Muscle layer of colon (tissue), 2 donors: Measurements from ENCODE around the gene XCL1.
"Not testable (repeated sequence)": the region's sequence is repeated elsewhere in the genome, so short reads cannot be mapped to it uniquely, and the experiment has no call there.

Experiments used
- H3K27ac ChIP-seq: one replicate; pipeline ENCODE4 v1.7.0; 2013; ENCODE audit warnings: low read depth, mild to moderate bottlenecking, low read length, moderate library complexity
- H3K27me3 ChIP-seq, 2 donors: one replicate each; pipeline ENCODE4 v1.7.0; 2013; ENCODE audit warnings: low read length in 2 of 2, mild to moderate bottlenecking in 2 of 2; ENCODE audit not compliant: insufficient read depth in 2 of 2, control insufficient read depth in 1 of 2
- H3K36me3 ChIP-seq: one replicate; pipeline ENCODE4 v1.7.0; 2013; ENCODE audit warnings: mild to moderate bottlenecking, low read length; ENCODE audit not compliant: insufficient read depth
- H3K4me1 ChIP-seq: one replicate; pipeline ENCODE4 v1.7.0; 2013; ENCODE audit warnings: mild to moderate bottlenecking, low read length; ENCODE audit not compliant: insufficient read depth
- H3K4me3 ChIP-seq, 2 donors: one replicate each; pipeline ENCODE4 v1.7.0; 2013; ENCODE audit warnings: low read length in 2 of 2, low read depth in 1 of 2, mild to moderate bottlenecking in 1 of 2, moderate library complexity in 1 of 2
- H3K9ac ChIP-seq: one replicate; pipeline ENCODE4 v1.7.0; 2013; ENCODE audit warnings: low read length
- H3K9me3 ChIP-seq: one replicate; pipeline ENCODE4 v1.7.0; 2013; ENCODE audit warnings: mild to moderate bottlenecking, low read length
- donor health status: abdominal sarcoma.
- donor health status: Adenocarcinoma of cecum.

XCL1 gene

GRCh38 chr1:168570652-168571051 is 5.8 kb upstream of the XCL1 start:
- H3K4me1 ChIP-seq = no peaks in the 10 kb centered on the region
- H3K27me3 ChIP-seq = no peaks in the 10 kb centered on the region
- H3K9me3 ChIP-seq = no peaks in the 10 kb centered on the region
- H3K9ac ChIP-seq = no peak overlapping the region
- no peak overlapping the region for H3K27ac ChIP-seq
- H3K4me3 ChIP-seq = no peak overlapping the region
- H3K36me3 ChIP-seq = no peaks in the 10 kb centered on the region

DNA sequence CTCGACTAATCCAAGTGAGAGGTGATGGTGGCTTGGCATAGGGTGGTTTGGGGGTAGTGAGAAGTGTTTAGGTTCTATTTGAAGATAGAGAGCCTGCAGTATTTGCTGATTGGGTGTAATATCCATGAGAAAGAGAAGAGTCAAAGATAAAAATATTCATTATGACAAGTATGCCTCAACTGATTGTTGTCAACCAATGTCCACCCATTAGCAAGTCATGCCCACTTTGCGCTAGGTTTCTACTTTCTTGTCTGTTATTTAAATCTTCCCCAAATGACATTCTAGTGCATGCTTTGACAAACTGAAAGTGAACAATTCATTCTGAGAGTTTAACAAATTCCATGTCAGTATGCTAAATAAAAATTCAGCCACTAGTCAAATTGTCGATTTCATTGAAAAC is 3.8 kb upstream of the XCL1 start:
- Histone ChIP-seq H3K4me1 (no peaks in the 10 kb centered on the region), H3K27ac (no peak overlapping the region), H3K9me3 (no peaks in the 10 kb centered on the region), H3K27me3 (no peaks in the 10 kb centered on the region), H3K4me3 (no peak overlapping the region), H3K9ac (no peak overlapping the region), H3K36me3 (no peaks in the 10 kb centered on the region)

DNA sequence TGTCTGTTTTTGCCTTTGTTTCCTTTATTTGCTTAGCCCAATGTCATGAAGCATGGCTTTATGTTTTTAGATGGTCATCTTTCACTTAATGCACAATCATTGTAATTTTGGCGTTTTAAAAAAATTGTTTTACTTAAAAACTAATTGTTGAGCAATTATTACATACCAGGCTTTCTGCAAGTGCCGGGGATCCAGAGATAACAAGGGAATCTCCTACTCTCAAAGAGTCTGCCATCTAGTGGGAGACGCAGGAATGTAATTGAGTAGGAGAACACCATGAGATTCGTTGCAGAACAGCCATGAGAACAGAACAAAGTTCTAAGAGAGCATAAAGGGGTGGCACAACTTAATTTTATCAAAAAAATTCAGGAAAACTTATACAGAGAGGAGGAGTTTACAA is 2.2 kb upstream of the XCL1 start:
- not testable (repeated sequence) for H3K4me1 ChIP-seq, H3K27ac ChIP-seq, H3K4me3 ChIP-seq

DNA sequence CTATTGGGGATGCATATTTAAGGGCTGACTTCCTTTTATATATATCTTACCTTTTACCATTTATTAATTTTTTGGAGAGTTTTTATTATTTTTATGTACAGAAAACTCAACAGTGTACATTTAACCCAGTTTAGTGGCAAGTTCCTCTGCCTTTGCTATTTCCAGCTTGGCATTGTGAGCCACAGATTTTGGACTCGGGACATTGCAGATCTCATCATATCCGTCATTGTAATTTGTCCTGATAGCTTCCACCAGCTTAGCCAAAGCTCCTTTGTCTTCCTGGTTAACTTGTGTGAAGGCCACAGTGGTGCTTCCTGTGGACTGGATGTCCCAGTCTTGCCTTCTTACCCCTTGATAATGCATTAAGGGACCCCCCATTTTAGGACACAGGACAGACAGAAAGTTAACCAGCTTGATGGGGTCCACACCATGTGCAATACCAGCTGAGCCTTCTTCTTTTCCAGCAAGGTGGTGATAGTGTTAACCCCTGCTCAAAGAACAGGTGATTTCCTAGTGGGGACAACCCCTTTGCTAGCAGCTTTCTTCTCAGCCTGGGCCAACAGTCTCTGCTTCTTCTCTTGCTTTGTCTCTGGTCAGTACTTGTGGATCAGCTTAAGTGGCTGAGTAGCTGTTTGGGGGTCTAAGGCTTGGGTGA is 2.3 kb downstream of the XCL1 start:
- H3K9me3 ChIP-seq, H3K27ac ChIP-seq, H3K27me3 ChIP-seq, H3K36me3 ChIP-seq, H3K4me3 ChIP-seq, H3K9ac ChIP-seq, H3K4me1 ChIP-seq: not testable (repeated sequence)

More for the DNA sequence above, 2.2 kb upstream of the XCL1 start:
- H3K36me3 ChIP-seq, H3K9me3 ChIP-seq, H3K9ac ChIP-seq, H3K27me3 ChIP-seq: not testable (repeated sequence)

DNA sequence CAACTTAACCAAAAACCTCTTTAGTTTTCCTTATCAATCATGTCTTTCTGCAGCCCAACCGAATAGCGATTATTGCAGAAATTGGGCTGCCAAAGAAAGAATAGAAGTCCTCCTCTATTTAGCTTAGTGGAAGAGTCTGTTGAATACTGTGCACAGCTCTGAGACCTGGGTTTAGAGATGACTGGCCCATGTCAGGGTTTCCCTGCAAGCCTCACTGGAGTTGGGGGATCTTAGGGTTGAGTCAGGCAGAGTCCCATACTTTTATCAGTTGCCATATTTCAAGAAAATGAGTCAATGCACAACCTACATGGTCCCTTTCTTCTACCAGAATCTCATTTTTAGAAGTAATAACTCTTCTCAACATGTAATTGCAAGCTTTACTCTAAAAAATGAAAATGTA is 3.9 kb downstream of the XCL1 start:
- not testable (repeated sequence) for H3K9ac ChIP-seq, H3K36me3 ChIP-seq
- peaks cover 13% of the 10 kb centered on the region for H3K4me1 ChIP-seq

GRCh38 chr1:168580991-168581390 is 4.6 kb downstream of the XCL1 start:
- H3K9ac ChIP-seq, H3K36me3 ChIP-seq, H3K27ac ChIP-seq, H3K4me3 ChIP-seq, H3K9me3 ChIP-seq, H3K27me3 ChIP-seq: not testable (repeated sequence)
- peaks cover 17% of the 10 kb centered on the region for H3K4me1 ChIP-seq

More for the DNA sequence above, 3.9 kb downstream of the XCL1 start:
- not testable (repeated sequence) for H3K4me3 ChIP-seq, H3K9me3 ChIP-seq, H3K27ac ChIP-seq, H3K27me3 ChIP-seq

DNA sequence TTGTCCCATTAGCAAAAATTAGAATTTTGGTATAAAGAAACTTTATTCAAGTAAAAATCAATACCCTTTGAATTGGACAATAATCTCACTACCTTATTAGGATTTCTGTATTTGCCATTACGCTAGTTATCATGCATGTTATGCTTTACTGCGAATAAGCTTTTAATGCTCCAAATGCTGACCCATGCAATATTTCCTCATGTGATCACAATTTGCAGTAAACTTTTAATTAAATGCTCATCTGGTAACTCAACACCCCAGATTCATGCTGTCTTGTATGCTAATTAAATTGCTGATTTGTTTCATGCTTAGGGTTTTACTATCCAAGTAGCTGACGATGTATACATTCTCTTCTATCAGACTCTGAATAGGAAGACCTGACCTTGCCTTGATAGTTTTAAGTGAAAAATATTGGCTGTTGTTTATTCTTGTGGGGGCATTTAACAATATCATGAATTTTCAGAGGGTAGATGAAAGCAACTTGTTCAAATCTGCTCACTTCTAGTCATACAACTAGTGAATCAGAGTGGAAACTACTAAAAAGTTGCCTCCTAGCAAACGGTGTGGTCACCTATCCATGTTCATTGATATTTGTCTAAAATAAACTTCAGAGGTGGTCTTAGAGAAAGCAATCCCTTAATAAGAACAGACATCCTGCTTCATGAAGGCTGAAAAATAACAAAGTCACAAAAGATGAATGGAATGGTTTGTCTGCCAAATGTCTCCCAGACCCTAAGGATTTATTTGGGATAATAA is 5.6 kb downstream of the XCL1 start:
- H3K4me3 ChIP-seq = no peak overlapping the region

GRCh38 chr1:168582688-168583336 is 6.4 kb downstream of the XCL1 start:
- H3K9me3 ChIP-seq = no peaks in the 10 kb centered on the region
- no peak overlapping the region for H3K4me3 ChIP-seq
- no peaks in the 10 kb centered on the region for H3K27me3 ChIP-seq
- no peaks in the 10 kb centered on the region for H3K36me3 ChIP-seq
- no peak overlapping the region for H3K9ac ChIP-seq
- peaks cover 17% of the 10 kb centered on the region for H3K4me1 ChIP-seq
- no peak overlapping the region for H3K27ac ChIP-seq

More for the DNA sequence above, 5.6 kb downstream of the XCL1 start:
- Histone ChIP-seq H3K27ac (no peak overlapping the region), H3K27me3 (no peaks in the 10 kb centered on the region), H3K9ac (no peak overlapping the region), H3K4me1 (peaks cover 17% of the 10 kb centered on the region), H3K36me3 (no peaks in the 10 kb centered on the region), H3K9me3 (no peaks in the 10 kb centered on the region)

DNA sequence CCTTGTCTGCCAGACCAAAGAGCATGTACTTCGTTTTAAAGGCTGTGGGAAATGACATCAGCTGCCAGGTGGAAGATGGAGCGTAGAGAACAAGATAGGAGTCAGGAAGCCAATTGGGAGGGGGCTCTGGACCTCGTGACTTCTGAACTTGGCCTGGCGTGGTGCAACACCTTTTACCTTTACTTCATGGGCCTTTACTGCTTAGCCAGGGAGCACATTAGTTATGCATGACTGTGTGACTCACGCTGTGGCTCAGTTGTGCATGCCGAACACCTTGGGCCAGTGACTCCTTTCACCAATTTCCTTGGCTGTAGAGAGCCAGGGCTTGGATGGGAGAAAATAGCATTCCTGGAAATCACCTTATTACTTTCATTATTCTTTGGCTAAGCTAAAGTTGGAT is 7.2 kb downstream of the XCL1 start:
- H3K4me1 ChIP-seq = peaks cover 17% of the 10 kb centered on the region
- H3K9me3 ChIP-seq = no peaks in the 10 kb centered on the region
- no peak overlapping the region for H3K4me3 ChIP-seq
- no peak overlapping the region for H3K9ac ChIP-seq
- no peak overlapping the region for H3K27ac ChIP-seq
- no peaks in the 10 kb centered on the region for H3K27me3 ChIP-seq
- no peaks in the 10 kb centered on the region for H3K36me3 ChIP-seq

DNA sequence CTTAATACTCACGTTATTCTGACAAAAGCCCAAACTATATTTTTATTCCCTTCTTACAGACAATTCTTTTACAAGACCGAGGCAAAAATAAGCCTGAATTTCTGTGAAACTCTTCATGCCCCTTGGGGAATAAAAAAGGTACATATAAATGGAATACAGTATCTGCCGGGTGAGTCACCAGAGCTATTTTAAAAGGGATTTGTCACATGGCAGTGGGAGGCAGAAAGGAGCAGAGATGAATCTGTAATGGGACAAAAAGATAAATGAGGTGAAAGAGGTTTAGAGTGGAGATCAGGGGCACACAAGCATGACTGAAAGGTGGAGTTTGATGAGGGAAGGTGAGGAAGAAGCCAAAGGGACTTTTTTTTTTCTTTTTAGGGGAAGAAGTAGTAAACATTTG is 8.8 kb downstream of the XCL1 start:
- no peak overlapping the region for H3K4me3 ChIP-seq
- H3K27ac ChIP-seq = no peak overlapping the region
- no peak overlapping the region for H3K9ac ChIP-seq
- H3K4me1 ChIP-seq = peaks cover 17% of the 10 kb centered on the region
- H3K36me3 ChIP-seq = no peaks in the 10 kb centered on the region
- H3K27me3 ChIP-seq = no peaks in the 10 kb centered on the region
- no peaks in the 10 kb centered on the region for H3K9me3 ChIP-seq

DNA sequence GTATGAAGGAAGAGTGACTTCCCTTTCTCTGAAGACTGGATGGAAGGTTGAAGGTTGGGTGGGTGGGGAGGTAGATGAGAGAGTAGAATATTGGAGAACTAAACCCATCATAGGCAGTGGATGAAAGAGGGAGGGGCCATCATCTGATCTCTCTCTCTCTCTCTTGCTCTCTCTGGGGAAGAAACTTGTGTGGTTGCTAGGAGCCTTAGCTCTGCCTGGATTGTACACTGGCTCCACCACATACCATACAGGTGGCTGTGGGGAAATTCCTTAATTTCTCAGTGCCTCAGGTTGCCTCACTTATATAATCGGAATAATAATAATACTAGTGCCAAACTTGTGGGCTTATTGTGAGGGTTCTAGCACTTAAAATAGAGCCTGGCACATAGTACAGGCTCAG is 9.5 kb downstream of the XCL1 start:
- H3K4me3 ChIP-seq = no peak overlapping the region
- no peaks in the 10 kb centered on the region for H3K36me3 ChIP-seq
- no peak overlapping the region for H3K9ac ChIP-seq
- peaks cover 17% of the 10 kb centered on the region for H3K4me1 ChIP-seq
- no peaks in the 10 kb centered on the region for H3K9me3 ChIP-seq
- H3K27ac ChIP-seq = no peak overlapping the region
- no peaks in the 10 kb centered on the region for H3K27me3 ChIP-seq
